AG20443 (cell line): ENCODE data around the gene FAU.
A peak's percentile ranks its signal among the peaks of the same experiment; 100 is the strongest.

Source experiments
- DNase-seq: peaks from one replicate; pipeline ENCODE4 v3.0.0; 2012; ENCODE audit warnings: low spot score, mixed read lengths

Gene FAU

DNA sequence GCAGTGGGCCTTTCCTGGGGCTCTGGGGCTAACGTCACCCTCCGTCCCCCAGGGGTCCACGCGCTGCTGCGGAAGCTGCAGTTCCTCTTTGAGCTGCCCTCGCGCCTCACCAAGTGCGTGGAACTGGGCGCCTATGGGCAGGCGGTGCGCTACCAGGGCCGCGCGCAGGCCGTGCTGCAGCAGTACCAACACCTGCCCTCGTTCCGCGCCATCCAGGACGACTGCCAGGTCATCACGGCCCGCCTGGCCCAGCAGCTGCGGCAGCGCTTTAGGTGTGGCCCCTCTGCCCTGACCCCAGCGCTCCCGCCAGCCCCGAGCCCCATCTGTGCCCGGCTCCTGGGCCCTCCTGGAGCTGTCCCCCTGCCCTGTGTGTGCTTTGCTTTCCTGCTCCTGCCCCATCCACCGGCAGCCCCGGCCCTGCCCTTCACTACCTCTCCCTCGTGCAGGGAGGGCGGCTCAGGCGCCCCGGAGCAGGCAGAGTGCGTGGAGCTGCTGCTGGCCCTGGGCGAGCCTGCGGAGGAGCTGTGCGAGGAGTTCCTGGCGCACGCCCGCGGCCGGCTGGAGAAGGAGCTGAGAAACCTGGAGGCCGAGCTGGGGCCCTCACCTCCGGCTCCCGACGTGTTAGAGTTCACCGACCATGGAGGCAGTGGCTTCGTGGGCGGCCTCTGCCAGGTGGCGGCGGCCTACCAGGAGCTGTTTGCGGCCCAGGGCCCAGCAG, 14.0 kb downstream of the FAU start:
- DNase-seq, result no peak

DNA sequence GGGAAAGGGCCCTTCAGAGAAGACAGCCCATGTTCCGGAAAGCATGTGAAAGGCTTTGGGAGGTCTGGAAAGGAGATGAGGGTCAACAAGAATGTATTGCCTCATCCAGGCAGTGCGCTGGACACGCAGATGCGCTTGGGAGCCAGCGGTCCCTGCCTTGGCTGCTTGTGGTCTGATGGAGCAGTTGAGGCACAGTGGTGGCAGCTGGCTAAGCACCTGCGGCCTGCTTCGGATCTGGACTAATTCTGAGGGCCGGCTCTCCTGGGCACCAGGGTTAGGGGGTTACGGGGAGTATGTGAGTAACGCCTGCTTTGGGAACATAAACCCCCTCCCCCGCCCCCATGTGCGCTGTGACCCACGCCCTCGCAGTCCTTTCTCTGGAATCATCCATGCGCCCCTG, 14.9 kb downstream of the FAU start:
- DNase-seq, result no peak

DNA sequence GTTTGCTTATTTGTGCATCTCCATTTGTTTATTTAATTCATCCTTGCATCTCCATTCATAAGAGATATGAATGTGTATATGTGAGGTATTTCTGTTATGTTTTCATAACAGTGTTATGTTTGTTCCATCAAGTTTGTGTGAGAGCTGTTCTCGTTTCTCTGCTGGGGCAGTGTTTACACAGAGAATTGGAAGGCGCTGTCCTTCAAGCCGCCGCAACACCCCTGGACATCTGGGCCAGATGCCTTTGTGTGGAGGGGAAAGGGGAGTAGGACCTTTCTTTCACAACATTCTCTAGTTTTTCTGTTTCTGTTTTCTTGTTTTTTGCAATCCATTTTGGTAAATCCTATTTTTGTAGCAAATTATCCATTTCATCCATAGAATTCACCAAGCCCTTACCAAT, 17.3 kb downstream of the FAU start:
- DNase-seq, result no peak

DNA sequence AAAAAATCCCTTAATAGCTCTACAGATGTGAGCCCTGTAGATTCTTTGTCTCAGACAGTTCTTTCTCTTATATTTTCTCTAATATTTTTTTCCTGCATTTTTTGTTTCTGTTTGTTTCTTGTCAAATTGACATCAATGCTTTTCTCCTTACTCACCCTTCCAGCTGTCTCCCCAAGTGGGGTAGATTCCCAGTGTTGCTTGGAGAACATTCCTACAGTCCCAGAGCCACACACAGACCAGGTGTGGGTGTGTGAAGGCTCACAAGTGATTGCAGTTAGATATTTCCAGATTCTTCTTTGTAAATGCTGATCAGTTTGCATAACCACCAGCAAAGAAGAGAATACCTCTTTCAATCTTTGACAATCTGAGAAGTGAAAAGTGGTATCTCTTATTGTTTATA, 18.5 kb downstream of the FAU start:
- no peak for DNase-seq

DNA sequence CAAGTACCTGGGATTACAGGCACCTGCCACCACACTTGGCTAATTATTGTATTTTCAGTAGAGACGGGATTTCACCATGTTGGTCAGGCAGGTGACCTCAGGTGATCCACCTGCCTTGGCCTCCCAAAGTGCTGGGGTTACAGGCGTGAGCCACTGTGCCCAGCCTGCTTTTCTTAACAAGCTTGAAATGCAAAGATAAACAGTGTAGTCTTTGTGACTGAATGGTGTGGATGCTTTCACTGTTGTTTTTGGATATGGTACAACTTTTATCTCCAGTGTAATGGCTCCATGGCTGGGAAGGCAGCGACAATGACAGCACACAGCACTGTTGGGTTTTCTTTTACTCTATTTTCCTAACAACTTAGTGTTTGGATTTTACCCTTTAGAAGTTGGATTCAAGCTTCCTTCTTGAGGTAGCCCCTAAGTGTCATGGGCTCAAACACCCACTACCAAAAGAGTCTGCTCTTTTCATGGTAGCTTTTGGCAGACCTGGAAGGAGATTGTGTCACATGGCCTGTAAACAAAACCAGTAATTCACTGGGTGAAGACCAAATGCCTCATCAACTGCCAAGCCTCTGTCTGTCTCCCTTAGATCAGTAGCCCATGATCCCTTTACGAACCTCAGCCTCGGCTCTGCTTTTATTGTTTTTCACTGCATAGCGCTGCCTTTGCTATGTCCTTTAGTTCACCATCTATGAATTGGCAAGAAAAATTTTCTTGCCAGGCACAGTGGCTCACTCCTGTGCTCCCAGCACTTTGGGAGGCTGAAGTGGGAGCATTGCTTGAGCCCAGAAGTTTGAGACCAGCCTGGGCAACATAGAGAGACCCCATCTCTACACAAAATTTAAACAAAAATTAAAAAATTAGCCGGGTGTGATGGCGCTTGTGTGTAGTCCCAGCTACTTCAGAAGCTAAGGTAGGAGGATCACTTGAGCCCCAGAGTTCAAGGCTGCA, 19.5 kb downstream of the FAU start:
- no peak for DNase-seq

DNA sequence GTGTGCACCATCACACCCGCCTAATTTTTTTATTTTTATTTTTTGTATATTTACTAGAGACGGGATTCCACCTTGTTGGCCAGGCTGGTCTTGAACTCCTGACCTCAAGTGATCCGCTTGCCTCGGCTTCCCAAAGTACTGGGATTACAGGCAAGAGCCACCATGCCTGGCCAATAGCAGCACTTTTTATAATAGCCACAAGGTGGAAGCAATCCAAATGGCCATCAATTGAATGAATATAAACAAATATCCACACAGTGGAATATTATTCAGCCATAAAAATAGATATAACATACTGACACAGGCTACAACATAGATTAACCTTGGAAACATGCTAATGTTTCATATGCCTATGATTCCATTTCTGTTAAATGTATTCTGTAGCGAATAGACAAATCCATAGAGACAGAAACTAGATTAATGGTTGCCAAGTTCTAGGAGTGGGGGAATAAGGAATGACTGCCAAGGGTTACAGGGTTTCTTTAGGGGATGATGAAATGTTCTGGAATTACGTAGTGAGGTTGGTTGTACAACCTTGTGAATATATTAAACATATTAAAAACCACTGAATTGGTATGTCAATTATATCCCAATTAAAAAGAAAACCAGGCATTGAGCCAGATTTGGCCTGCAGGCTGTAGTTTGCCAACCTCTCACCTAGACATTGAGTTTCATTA, 21.1 kb downstream of the FAU start:
- no peak for DNase-seq

DNA sequence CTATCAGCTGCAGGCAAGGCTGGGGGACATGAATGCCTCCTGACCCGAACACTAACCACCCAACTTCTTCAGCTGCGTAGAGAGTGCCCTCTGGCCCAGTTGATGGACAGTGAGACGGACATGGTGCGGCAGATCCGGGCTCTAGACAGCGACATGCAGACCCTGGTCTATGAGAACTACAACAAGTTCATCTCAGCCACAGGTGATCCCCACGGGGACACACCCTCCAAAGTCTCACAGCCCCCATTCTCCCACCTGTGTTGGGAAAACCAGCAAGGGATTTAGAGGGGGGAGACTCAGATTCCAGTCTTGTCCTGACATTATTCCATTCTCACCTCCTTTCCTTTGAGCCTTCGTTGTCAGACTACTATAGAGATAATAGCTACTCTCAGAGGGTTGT, 25.0 kb downstream of the FAU start:
- DNase-seq, result no peak

DNA sequence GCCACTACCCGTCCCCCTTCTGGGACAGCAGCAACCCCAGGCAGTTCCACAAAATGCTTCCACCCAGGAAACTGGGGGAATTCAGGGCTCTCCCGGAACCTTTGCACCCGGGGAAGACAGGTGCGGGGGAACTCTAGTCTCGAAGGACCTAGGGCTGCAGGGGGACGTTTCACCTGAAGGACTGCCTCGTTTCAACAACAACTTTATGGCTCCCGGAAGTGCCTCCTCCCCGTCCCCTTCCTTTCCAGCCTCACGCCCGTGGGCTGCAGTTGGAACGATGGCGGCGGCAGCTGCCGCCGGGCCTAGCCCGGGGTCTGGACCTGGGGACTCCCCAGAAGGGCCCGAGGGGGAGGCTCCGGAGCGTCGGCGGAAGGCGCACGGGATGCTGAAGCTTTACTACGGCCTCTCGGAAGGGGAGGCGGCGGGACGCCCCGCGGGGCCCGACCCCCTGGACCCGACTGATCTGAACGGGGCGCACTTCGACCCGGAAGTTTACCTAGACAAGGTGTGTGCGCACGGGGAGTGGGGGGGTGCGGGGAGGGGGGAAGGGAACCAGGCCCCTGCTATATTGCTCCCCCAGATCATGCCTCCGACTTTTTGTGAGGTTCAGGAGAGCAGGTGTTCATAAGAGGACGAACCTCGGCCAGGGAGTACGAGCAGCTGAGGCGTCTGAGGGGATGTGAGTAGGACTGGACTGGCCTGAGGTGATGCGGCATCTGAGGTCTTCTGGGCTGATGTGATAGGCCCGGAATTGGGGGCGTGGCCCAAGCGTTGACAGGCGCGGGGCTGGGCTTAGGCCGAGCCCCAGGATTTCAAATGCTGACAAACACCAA, 25.7 kb downstream of the FAU start, which contains the start of gene VPS51:
VPS51 (plus strand) TSS at position 241 of the 833 bp plus-strand sequence; CDS start at position 278, 37 bp downstream.
- DNase-seq, result peak; percentile 95

DNA sequence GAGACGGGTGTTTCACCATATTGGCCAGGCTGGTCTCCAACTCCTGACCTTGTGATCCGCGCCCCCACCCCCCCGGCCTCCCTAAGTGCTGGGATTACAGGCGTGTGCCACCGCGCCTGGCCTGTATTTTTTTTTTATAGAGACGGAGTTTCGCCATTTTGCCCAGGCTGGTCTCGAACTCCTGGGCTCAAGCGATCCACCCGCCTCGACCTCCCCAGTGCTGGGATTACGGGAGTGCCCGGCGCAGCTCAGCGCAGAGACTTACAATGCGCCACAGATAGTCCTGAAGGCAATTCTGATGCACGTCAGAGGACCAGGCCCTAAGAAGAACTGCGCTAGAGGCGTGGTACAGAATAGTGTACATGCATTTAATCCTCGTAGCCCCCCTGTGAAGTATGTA, 26.5 kb downstream of the FAU start:
- DNase-seq, result no peak

DNA sequence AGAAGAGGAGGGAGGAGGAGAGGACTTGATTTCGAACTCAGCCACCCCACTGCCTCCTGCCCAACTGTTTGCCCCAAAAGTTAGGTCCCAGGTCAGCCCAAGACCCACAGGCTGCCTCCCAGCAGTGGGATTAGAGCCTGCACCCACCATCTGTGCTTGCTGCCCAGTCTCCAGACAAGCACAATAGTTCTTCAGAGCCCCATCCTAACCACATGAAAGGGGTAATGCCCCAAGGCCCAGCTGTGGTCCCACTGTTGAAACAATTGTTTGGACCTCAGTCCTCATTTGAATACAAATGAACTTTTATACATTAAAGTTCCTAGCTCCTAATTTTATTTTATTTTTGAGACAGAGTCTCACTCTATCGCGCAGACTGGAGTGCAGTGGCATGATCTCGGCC, 31.3 kb downstream of the FAU start:
- no peak for DNase-seq

DNA sequence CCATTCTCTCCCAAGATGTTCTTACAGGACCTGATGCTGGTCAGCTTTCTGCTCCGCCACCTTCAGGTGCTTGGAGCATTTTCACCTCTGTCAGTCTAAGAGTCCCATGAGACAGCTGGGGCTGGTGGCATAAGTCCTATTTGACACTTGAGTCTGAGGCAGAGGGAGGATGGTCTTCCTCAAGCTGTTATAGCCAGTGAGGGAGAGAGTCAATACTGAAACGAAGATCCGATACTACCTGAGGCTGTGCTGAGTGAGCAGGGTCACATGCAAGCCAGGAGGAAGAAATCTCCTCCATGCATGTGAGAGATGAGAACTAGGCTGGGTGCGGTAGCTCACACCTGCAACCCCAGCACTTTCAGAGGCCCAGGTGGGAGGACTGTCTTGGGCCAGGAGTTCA, 32.3 kb downstream of the FAU start:
- no peak for DNase-seq

DNA sequence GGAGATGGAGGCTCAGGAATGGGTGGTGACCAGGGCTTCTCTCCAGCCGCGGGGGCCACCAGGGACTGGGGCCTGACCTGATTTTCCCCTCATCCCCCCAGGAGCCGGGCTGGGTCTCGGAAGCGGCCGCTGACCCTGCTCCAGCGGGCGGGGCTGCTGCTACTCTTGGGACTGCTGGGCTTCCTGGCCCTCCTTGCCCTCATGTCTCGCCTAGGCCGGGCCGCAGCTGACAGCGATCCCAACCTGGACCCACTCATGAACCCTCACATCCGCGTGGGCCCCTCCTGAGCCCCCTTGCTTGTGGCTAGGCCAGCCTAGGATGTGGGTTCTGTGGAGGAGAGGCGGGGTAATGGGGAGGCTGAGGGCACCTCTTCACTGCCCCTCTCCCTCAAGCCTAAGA, 34.1 kb downstream of the FAU start:
- no peak for DNase-seq

DNA sequence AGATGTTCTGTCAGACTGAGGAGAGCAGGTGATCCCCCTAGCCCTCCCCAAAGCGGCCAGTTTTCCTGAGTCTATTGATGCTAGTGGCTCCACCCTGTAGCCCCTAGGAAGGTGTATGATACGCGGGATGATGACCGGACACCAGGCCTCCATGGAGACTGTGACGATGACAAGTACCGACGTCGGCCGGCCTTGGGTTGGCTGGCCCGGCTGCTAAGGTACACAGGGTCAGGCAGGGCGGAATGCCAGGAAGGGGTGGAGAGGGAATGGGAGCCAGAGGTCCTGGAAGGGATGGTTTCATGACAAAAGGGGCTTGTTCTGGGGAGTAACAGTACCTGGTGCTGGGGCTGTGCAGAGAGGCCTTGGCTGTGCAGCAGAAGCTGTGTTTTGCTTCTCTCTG, 34.7 kb downstream of the FAU start:
- DNase-seq, result no peak

DNA sequence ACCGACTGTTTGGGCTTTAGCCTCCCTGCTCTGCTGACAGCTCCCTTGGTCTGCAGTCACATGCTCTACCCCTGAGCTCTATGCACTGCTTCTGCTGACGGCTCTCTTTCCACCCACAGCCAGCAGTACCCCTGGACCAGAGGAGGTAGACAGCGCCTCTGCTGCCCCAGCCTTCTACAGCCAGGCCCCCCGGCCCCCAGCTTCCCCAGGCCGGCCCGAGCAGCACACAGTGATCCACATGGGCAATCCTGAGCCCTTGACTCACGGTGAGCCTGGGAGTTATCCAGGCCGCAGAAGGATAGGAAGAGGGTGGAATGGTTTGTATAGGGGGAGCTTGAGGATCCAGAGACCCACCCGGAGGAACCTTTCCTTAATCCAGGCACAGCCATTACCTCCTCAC, 35.1 kb downstream of the FAU start:
- DNase-seq, result no peak

DNA sequence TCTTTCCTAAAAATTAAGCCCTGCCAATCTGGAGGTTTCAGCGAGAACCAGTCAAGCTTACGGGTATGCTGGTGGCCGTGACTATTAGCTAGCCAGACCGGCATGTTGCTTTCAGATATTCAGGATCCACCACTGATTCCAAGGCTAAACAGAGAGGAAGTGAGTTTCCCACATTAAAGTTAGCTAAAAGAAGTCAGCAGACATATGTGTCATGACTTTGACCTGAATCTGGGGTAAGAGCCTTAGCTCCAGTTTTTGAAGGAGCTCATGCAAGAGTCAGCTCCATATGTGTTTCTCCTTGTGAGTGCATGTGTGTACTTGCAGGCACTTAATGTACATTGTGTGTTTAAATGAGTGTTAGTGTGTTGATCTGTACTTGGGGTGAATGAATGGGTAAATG, 36.5 kb downstream of the FAU start:
- no peak for DNase-seq

DNA sequence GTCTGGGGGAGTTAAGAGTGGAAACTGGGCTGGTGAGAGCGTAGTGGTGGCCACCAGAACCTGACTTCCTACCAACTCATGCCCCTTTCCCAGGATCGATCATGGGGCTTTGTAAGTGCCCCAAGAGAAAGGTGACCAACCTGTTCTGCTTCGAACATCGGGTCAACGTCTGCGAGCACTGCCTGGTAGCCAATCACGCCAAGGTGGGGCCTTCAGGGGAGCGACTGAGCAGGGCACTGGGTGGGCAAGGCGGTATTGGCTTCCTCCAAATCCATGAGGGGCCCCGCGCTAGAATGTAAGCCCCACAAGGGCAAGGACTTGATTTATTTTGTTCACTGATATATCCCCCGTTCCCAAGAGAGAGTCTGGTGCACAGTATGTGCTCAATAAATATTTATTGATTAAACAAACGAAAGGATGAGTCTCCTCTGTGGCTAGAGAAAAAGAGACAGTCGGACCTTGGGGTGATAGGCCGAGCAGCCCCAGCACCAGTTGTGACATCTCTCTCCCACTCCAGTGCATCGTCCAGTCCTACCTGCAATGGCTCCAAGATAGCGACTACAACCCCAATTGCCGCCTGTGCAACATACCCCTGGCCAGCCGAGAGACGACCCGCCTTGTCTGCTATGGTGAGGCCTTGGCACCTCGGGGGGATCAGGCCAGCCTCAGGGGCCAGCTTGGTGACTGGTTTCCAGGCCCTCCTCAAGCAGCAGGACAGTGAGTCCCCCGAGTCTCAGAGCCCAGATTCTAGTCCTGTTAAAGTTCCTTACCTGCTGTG, 37.1 kb downstream of the FAU start:
- no peak for DNase-seq

DNA sequence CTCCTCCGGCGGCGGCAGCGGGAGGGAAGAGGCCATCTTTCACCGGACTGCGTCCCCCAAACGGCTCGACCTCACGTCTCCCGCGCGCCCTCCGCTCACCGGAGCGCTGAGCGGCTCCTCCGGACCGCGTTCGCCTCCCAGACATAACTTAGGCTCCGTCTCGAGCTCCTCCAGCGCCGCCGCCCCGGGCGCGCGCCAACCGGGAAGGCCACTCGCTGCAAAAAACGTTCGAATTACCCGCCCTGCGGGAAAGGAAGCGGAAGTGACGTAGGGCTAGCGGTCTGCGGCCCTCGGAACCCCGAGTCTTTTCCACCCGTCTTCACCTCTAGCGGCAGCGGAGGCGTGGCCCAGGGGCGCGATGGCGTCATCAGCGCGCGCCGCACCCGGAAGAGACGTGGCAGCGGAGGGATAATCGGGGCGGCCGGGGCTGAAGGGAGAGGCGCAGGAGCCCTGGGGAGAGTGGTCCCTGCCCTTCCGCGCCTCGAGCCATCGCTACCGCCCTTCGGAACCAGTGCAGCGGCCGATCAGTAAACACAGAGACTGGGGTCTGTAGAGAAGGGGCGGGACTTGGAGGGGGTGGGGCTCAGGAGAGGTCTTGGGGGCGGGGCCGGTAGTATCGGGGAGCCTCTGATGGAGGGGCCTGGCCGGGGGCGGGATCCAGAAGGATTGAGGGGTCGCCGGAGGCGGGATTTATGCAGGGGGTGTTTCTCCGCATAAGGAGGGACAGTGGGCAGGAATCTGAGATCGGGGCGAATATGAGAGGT, 37.9 kb downstream of the FAU start, which contains the start of the genes CDCA5 and ZFPL1:
CDCA5 (minus strand) TSS at position 207 of the 764 bp plus-strand sequence; CDS start at position 145, 62 bp downstream.
ZFPL1 (plus strand) TSS at position 389 of the 764 bp plus-strand sequence. CDS start 477 bp downstream, outside the sequence.
- DNase-seq, result peak; percentile 100

DNA sequence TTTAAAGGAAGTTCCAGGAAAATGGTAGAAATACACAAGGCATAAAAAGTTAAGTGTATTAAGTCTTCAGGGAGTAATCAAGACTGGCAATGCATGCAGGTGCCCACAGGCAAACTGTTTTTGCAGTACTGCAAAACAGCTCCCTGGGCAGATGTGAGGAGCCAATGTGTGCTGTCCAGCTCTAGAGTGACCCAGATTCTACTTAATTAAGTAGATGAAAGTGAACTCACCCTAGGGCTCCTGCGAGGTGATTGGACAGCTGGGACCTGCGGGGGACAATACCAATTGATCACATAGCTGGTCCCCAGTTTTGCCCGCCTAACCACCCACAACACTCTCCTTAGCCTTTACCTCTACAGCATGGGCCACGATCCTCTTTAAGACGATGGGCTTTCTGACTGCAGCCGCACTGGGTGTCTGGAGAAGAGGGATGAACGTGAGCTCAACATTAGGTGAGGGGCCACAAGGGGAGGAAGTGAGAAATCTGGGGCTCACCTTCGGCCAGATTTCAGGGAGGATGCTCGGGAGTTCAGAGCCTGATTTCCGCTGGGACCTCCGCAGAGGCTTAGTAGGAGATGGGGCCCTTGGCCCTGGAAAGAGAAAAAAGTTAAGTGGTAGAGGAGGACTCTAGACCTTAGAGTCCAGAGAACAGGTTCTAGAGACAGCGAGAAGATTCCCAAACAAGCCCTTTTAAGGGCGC, 38.6 kb downstream of the FAU start:
- DNase-seq, result no peak

DNA sequence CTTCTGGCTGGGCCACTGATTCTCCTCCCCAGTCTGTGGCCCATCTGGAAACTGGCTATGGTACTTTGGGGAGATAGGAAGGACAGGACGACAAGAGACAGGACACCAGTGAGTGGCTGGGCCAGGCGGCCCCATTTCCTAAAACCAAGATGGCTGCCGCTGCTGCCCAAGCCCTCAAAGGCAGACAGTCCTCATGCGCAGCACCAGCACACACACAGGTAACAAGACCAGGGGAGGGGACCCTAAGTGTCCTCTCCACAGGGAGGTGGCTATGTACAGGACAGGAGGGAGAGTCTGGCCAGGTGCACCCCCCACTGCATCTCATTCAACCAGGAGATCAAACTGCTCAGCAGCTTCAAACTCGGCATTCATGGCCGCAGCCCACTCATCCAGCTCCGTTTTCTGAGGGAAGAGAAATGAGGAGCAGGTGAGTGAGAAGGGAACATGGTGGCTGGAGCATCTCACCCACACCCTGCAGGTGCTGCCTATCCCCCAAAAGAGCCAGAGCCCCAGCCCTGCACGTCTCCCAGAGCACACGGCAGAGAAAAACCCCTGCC, 43.1 kb downstream of the FAU start:
- DNase-seq, result no peak
